ENCODE measurements around the gene B4GALNT2.
"Not testable (repeated sequence)": the region's sequence is repeated elsewhere in the genome, so short reads cannot be mapped to it uniquely, and the experiment has no call there.

The B4GALNT2 gene

GRCh38 chr17:49136335-49136734, 3.8 kb downstream of the B4GALNT2 start (continued):
- TF ChIP-seq, protein P1, sequence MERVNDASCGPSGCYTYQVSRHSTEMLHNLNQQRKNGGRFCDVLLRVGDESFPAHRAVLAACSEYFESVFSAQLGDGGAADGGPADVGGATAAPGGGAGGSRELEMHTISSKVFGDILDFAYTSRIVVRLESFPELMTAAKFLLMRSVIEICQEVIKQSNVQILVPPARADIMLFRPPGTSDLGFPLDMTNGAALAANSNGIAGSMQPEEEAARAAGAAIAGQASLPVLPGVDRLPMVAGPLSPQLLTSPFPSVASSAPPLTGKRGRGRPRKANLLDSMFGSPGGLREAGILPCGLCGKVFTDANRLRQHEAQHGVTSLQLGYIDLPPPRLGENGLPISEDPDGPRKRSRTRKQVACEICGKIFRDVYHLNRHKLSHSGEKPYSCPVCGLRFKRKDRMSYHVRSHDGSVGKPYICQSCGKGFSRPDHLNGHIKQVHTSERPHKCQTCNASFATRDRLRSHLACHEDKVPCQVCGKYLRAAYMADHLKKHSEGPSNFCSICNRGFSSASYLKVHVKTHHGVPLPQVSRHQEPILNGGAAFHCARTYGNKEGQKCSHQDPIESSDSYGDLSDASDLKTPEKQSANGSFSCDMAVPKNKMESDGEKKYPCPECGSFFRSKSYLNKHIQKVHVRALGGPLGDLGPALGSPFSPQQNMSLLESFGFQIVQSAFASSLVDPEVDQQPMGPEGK (CRISPR knock-in tag; IDR thresholded peaks at IDR 0.05; ENCODE audit: borderline replicate concordance): no peak
- TF ChIP-seq TCF4 (CRISPR knock-in tag; IDR thresholded peaks at IDR 0.05; ENCODE audit: borderline replicate concordance) (no peak), TOX (CRISPR knock-in tag; IDR thresholded peaks at IDR 0.05; ENCODE audit: borderline replicate concordance) (no peak)

DNA sequence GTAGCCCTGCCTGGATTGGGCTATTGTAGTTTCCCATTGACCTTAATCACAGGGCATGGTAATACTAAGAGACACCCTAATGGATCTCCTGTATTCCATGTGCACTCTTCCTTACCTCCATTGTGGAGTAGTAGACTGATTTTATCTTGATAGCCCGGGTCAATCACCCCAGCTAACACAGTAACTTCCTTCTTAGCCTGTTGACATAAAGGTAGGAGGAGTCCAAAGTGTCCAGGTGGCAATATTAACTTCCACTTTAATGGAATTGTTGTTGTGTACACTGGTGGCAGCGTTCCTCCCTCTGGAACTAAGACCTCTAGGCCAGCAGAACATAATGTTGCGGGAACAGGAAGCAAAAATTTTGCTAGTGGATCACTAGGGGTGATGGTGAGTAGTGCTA, 13.1 kb downstream of the B4GALNT2 start:
- ATAC-seq: not testable (repeated sequence)

DNA sequence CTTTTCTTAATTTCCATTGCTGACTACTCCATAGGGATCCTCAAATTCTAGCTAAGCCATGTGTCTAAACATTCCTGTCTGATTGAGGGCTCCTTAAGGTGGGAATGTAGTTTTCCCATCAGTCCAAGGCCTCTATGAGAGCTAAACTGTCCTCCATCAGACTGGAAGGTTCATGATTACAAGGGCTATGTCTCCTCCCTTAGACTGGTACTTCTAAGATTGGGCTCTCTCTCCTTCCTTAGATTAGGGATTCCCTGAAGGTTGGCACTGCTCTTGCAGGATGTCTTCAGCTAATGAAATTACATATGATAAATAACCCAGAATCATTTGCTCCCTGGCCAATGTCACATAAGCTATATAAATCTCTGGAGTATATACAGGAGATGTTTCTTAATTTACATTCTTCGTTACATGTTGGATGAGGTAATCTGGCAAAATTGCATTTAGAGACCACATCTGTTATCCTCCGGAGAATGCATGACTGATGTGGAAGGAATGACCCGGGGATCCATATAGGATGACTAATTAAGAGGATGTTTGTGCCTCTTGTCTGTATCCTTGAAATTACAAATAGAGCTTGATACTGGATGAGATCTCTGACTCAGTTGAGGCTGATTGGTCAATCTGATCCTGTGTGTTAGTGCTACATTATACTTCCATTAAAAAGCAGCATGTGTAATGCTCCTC, 14.2 kb downstream of the B4GALNT2 start:
- ATAC-seq: peak; percentile 94
- TF ChIP-seq ISL1 (CRISPR knock-in tag; IDR thresholded peaks at IDR 0.05): peak; percentile 23; the same call in 1 of the 2 replicates
- TF ChIP-seq, protein P2, sequence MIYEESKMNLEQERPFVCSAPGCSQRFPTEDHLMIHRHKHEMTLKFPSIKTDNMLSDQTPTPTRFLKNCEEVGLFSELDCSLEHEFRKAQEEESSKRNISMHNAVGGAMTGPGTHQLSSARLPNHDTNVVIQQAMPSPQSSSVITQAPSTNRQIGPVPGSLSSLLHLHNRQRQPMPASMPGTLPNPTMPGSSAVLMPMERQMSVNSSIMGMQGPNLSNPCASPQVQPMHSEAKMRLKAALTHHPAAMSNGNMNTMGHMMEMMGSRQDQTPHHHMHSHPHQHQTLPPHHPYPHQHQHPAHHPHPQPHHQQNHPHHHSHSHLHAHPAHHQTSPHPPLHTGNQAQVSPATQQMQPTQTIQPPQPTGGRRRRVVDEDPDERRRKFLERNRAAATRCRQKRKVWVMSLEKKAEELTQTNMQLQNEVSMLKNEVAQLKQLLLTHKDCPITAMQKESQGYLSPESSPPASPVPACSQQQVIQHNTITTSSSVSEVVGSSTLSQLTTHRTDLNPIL (CRISPR knock-in tag; IDR thresholded peaks at IDR 0.05; ENCODE audit: low read depth): no peak

GRCh38 chr17:49148171-49148570, 15.6 kb downstream of the B4GALNT2 start:
- no peak for ATAC-seq
- no peak for TF ChIP-seq BACH2 (CRISPR knock-in tag; IDR thresholded peaks at IDR 0.05; ENCODE audit: borderline replicate concordance)
- no peak for TF ChIP-seq SNAI2 (CRISPR knock-in tag; IDR thresholded peaks at IDR 0.05)
- no peak for TF ChIP-seq PPARA (CRISPR knock-in tag; IDR thresholded peaks at IDR 0.05; ENCODE audit: borderline replicate concordance)
- TF ChIP-seq TOX (CRISPR knock-in tag; IDR thresholded peaks at IDR 0.05; ENCODE audit: borderline replicate concordance): no peak
- TF ChIP-seq OSR1 (CRISPR knock-in tag; IDR thresholded peaks at IDR 0.05): no peak
- TF ChIP-seq RARB (CRISPR knock-in tag; IDR thresholded peaks at IDR 0.05): no peak

- ATAC-seq: no peak
- TF ChIP-seq ESRRG (CRISPR knock-in tag; IDR thresholded peaks at IDR 0.05): no peak
- no peak for TF ChIP-seq RARB (CRISPR knock-in tag; IDR thresholded peaks at IDR 0.05)
- no peak for TF ChIP-seq TCF4 (CRISPR knock-in tag; IDR thresholded peaks at IDR 0.05; ENCODE audit: borderline replicate concordance)
- no peak for TF ChIP-seq TSHZ2 (CRISPR knock-in tag; IDR thresholded peaks at IDR 0.05)
Measured at GRCh38 chr17:49151996-49152395, 19.4 kb downstream of the B4GALNT2 start.

DNA sequence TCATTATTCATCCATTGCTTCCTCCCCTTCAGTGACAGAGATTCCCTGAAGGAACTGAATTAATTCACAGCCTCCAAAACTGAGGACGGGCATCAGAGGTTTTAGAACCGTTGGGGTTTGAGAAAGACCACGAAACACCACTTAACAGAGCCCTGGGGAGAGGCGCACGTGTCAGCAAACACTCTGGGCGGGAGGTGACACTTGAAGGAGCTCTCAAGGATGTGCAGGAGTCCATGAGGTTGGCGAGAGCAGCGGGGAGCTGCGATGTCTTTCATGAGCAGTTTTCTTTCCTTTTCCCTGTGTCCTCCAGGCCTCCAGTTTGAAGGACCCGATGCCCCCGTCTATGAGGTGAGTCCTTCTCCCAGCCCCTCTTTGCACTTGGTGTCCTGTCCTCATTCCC, 23.7 kb downstream of the B4GALNT2 start:
- TF ChIP-seq, protein P3, sequence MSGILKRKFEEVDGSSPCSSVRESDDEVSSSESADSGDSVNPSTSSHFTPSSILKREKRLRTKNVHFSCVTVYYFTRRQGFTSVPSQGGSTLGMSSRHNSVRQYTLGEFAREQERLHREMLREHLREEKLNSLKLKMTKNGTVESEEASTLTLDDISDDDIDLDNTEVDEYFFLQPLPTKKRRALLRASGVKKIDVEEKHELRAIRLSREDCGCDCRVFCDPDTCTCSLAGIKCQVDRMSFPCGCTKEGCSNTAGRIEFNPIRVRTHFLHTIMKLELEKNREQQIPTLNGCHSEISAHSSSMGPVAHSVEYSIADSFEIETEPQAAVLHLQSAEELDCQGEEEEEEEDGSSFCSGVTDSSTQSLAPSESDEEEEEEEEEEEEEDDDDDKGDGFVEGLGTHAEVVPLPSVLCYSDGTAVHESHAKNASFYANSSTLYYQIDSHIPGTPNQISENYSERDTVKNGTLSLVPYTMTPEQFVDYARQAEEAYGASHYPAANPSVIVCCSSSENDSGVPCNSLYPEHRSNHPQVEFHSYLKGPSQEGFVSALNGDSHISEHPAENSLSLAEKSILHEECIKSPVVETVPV (CRISPR knock-in tag; IDR thresholded peaks at IDR 0.05): no peak
- TF ChIP-seq ZFP30 (CRISPR knock-in tag; IDR thresholded peaks at IDR 0.05) (no peak), ZC3H10 (CRISPR knock-in tag; IDR thresholded peaks at IDR 0.05) (no peak), ZNF565 (CRISPR knock-in tag; conservative IDR thresholded peaks at IDR 0.05; ENCODE audit: low read depth) (no peak), BACH2 (CRISPR knock-in tag; IDR thresholded peaks at IDR 0.05; ENCODE audit: borderline replicate concordance) (no peak), ZNF70 (CRISPR knock-in tag; IDR thresholded peaks at IDR 0.05) (no peak), TCF4 (CRISPR knock-in tag; IDR thresholded peaks at IDR 0.05; ENCODE audit: borderline replicate concordance) (no peak), ESRRG (CRISPR knock-in tag; IDR thresholded peaks at IDR 0.05) (no peak), ZNF8 (CRISPR knock-in tag; IDR thresholded peaks at IDR 0.05) (no peak), ZFP3 (CRISPR knock-in tag; IDR thresholded peaks at IDR 0.05) (no peak), RARB (CRISPR knock-in tag; IDR thresholded peaks at IDR 0.05) (no peak), ISL1 (CRISPR knock-in tag; IDR thresholded peaks at IDR 0.05) (no peak)
- TF ChIP-seq, protein P2 (CRISPR knock-in tag; IDR thresholded peaks at IDR 0.05; ENCODE audit: low read depth): no peak
- ATAC-seq: no peak
